T follicular helper cell (primary cell): ENCODE measurements around the gene ST3GAL3.
A peak's percentile ranks its signal among the peaks of the same experiment; 100 is the strongest.

ENCODE experiments used
- DNase-seq: peaks from one replicate; pipeline ENCODE4 v3.0.0-alpha.2; 2020; ENCODE audit warnings: low read depth

ST3GAL3 gene

GRCh38 chr1:43965316-43965715 lies 258.0 kb downstream of the ST3GAL3 start:
- no peak for DNase-seq

- no peak for DNase-seq
Observed at GRCh38 chr1:43968348-43968948, 261.1 kb downstream of the ST3GAL3 start.

GRCh38 chr1:43969416-43969745 lies 262.0 kb downstream of the ST3GAL3 start:
- no peak for DNase-seq

- DNase-seq = peak; percentile 94
Observed at GRCh38 chr1:43969746-43970466, 262.6 kb downstream of the ST3GAL3 start, which contains the start of gene DPH2. Gene DPH2 (plus strand): TSS chr1:43970010. CDS start chr1:43970176, 166 bp downstream.

- DNase-seq = no peak
Observed at GRCh38 chr1:43970502-43970901, 263.2 kb downstream of the ST3GAL3 start.

GRCh38 chr1:43970911-43971310 lies 263.6 kb downstream of the ST3GAL3 start:
- DNase-seq = no peak

GRCh38 chr1:43971336-43971980 lies 264.1 kb downstream of the ST3GAL3 start:
- no peak for DNase-seq

GRCh38 chr1:43973981-43974442 lies 266.7 kb downstream of the ST3GAL3 start:
- no peak for DNase-seq

GRCh38 chr1:43974443-43975248 lies 267.3 kb downstream of the ST3GAL3 start, which contains the start of gene ATP6V0B:
Gene ATP6V0B (plus strand): TSS chr1:43974960. CDS start chr1:43975041, 81 bp downstream.
- DNase-seq = peak; percentile 92

GRCh38 chr1:43975249-43975961 lies 268.1 kb downstream of the ST3GAL3 start:
- peak; percentile 48 for DNase-seq

- DNase-seq = no peak
Observed at GRCh38 chr1:43976045-43976444, 268.7 kb downstream of the ST3GAL3 start.

- DNase-seq = no peak
Observed at GRCh38 chr1:43976890-43977289, 269.6 kb downstream of the ST3GAL3 start.

- no peak for DNase-seq
Observed at GRCh38 chr1:43977376-43978263, 270.3 kb downstream of the ST3GAL3 start.

GRCh38 chr1:43978264-43978550 lies 270.9 kb downstream of the ST3GAL3 start:
- DNase-seq = no peak

- DNase-seq = no peak
Observed at GRCh38 chr1:43978551-43979260, 271.4 kb downstream of the ST3GAL3 start, which contains the start of gene B4GALT2. Gene B4GALT2 (plus strand): TSS chr1:43979210. CDS start chr1:43981161, 1,951 bp downstream.

- DNase-seq = no peak
Observed at GRCh38 chr1:43979261-43979527, 271.9 kb downstream of the ST3GAL3 start.

- no peak for DNase-seq
Observed at GRCh38 chr1:43979528-43980254, 272.4 kb downstream of the ST3GAL3 start.

- no peak for DNase-seq
Observed at GRCh38 chr1:43980255-43981134, 273.2 kb downstream of the ST3GAL3 start.
